Measurements from ENCODE around the gene XAF1.
"Not testable (repeated sequence)": the region's sequence is repeated elsewhere in the genome, so short reads cannot be mapped to it uniquely, and the experiment has no call there.

The XAF1 gene

DNA sequence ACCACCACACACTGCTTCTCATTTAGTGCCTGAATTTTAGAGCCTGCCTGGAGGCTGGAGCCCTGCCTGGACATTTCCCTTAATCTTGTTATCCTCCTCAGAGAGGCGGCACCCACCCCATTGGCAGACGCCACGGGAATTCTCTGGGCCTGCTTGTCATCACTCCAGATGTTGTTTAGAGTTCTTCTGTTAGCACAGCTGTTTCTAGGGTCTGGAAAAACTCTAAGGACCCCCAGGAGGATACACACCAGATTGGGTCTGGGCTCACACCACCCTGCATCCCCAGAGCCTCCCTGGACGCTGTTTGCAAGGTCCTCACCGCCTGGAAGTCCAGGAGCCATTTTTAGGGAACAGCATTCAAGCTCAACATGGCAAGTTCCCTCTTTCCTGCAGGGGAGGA is 565 bp upstream of the XAF1 start:
- no peak for DNase-seq

DNA sequence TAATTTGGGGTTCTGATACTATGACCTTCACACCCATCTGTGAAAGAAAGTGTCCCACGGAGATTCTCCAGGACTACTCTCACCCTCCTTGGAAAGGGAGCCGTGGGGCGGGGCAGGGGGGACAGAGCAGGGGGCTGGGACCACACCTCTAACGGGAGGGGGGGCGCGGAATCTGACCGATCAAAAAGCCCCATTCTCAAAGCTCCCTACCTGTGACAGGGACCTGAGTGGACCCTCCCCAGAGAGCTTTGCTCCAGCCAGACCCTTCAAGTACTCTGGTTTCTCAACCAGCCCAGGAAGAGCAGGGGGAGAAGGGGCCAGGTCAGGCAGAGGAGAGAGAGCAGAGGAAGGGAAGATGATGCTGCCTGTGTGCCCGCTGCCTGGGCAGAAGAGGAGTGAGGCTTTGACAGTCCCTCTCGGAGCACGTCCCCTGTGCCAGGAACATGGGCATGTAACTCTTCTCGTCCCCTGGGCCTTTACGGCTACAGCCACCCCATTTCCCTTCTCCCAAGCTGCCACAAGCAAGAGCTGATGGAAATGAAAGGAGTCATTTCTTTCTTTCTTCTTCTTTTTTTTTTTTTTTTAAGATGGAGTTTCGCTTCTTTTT is 682 bp downstream of the XAF1 start:
- no peak for DNase-seq

DNA sequence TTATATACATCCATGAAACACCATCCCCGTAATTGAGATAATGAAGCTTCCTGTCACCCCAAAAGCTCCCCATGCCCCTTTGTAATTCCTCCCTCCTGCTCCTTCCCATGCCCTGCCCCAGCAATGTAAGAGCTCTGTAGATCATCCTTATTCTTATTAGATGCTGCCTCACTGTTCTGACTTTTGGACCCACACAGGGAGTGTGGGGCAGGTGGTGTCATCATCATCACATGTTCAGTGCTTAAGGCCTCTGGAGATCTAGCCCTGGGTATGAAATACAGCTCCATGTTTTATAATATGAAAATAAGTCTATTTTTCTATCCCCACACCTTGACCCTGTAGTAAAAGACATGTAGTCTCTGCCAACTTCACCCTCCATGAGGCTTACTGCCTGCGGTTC is 1.9 kb downstream of the XAF1 start:
- no peak for DNase-seq

DNA sequence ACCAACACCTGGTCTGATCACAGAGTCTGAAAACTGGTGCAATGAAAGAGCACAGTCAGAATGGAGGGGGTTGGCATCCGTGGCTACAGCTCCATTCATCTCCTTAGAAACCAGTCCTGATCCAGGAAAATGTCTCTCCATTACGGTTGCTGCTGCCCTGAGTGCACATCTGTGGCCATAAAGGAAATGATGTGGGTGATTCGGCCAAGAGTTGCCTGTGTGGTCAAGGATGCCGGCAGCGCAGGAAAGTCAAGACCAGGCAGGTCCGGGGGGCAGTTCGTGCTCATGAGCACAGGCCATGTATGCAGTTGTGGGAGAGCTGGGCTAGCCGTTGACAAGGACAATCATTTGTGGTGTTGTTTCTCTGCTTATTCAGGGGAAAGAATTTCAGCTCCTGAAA is 5.9 kb downstream of the XAF1 start:
- DNase-seq, result no peak

DNA sequence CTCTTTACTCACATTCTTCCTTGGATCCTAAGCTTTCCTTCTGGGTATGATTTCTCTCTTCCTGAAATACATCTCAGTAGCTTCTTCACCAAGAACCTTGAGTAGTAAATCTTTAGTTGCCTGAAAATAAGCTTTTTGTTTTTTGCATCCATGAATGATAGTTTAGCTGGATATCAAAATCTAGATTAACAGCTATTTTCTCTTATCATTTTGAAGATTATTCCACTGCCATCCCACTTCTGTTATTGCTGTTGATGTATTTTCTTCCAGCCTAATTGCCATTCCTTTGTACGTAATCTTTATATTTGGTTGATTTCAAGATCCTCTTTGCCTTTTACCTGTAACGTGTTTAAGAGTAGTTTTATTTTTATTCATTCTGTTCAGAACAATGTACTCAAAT is 12.6 kb downstream of the XAF1 start:
- DNase-seq, result no peak

DNA sequence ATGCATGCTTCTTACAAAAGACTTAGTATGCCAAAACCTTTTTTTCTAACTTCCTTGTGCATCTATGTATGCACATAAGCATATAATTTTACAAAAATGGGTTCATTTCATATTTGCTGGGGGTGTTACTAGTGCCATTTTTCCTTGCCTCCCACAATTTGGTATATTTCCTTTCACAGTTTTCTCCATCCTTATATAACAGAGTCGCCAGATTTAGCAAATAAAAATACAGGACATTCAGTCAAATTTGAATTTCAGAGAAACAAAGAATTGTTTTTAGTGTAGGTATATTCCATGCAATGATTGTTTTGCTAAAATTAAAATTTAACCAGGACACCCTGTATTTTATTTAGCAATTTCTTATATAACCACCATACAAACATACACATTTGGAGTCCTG is 16.2 kb downstream of the XAF1 start:
- DNase-seq, result no peak

DNA sequence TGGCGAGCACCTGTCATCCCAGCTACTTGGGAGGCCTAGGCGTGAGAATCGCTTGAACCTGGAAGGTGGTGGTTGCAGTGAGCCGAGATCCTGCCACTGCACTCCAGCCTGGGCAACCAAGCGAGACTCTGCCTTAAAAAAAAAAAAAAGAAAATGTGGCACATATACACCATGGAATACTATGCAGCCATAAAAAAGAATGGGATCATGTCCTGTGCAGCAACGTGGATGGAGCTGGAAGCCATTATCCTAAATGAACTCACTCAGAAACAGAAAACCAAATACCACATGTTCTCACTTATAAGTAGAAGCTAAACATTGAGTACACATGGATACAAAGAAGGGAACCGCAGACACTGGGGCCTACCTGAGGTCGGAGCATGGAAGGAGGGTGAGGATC is 19.1 kb downstream of the XAF1 start:
- not testable (repeated sequence) for DNase-seq

DNA sequence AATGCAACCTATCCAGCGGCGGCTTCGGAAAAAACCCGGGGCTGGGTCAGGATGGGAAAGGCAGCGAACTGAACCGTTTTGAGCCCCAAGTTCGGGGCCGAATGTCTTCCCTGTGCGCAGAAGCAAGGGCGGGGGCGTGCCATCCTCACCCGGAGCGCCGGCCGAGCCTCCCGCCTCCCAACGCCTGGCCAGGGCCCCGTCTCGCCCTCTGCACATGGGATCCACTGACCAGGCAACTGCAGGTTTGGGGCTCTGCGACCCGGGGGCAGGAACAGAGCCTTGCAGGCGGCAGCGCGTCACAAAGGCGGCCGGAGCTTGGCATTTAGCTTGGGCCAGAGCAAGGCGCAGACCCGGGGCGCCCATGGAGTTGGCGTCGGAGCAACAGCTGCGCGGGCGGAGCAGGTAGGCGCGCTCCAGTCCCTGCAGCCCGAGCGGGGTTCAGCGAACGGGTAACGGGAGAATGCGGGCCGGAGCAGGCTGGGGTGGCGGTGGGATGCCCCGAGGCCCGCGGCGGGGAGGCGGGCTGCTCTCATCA is 20.1 kb downstream of the XAF1 start, which contains the start of gene FBXO39:
FBXO39 (plus strand) TSS at position 345 of the 535 bp plus-strand sequence. CDS start 3,654 bp downstream, outside the sequence.
- no peak for DNase-seq

DNA sequence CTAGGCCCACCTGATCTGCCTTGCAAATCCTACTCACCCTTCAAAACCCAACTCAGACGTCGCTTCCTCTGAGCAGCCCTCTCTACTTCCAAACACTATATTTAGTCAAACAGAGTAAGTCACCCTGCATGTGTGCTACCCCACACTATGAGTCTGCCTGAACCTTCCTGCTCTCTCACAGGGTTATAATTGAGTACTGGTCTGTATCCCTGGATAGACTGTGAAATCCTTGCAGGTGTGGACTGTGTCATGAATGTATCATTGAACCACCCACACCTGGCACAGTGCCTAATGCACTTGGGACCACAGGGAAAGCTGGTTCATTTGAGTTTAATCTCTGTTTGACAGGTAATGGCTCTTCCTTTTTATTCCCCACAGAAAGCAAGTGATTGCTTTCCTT is 23.6 kb downstream of the XAF1 start:
- no peak for DNase-seq

DNA sequence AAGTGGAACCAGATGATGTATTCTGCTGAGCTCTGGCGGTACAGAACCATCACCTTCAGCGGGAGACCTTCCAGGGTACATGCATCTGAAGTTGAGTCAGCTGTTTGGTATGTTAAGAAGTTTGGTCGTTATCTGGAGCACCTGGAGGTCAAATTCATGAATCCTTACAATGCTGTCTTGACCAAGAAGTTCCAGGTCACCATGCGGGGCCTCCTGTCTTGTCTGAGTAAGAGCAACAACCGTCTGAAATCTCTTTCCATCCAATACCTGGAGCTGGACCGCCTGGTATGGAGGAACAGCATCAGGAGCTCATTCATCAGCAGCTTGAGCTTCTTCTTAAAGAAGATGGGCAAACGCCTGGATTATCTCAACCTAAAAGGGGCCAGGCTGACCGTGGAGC is 24.2 kb downstream of the XAF1 start:
- no peak for DNase-seq

DNA sequence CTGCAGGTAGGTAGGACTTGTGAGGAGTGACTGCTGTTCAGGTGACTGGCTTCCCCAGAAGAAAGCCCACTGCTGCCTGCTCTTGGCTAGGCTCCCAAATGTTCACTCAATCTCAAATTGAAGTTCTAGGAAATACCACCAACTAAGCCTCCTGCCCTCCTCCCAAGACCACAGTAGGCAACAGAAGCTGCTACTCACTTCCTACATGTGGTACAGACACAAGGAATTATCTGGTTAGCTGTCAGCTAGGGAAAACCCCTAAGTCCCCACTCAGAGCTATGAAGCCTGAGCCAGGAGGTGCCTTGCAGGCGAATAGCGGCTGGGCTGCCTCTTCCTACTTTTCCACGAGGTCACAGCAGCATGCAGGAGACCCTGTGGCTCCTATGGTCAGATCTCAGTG is 25.0 kb downstream of the XAF1 start:
- DNase-seq, result no peak

DNA sequence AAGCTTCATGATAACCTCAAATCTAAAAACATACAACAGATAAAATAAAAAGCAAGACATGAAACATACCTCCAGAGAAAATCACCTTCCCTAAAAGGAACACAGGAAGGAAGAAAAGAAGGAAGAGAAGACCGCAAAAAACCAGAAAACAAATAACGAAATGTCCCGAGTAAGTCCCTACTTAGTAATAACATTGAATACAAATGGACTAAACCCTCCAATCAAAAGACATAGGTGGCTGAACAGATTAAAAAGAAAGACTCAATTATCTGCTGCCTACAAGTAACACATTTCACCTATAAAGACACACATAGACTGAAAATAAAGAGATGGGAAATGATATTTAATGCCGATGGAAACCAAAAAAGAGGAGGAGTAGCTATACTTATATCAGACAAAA is 26.4 kb downstream of the XAF1 start:
- DNase-seq, result no peak

DNA sequence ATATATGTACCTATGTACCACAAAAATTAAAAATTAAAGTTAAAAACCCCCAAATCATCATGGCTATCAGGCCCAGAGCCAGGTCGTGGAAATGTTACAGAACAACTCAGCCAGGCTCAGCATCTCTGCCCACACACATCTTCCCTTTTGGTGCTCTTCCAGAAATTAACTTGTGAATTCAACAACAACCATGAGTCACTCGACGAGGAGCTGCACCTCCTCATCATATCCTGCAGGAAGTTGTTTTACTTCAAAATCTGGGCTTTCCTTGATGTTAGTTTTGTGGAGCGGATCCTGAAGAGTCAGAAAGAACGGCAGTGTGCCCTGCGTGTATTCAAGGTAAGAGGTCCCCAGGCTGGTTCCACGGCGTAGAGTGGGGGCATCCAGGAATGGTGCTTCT is 30.8 kb downstream of the XAF1 start:
- no peak for DNase-seq

DNA sequence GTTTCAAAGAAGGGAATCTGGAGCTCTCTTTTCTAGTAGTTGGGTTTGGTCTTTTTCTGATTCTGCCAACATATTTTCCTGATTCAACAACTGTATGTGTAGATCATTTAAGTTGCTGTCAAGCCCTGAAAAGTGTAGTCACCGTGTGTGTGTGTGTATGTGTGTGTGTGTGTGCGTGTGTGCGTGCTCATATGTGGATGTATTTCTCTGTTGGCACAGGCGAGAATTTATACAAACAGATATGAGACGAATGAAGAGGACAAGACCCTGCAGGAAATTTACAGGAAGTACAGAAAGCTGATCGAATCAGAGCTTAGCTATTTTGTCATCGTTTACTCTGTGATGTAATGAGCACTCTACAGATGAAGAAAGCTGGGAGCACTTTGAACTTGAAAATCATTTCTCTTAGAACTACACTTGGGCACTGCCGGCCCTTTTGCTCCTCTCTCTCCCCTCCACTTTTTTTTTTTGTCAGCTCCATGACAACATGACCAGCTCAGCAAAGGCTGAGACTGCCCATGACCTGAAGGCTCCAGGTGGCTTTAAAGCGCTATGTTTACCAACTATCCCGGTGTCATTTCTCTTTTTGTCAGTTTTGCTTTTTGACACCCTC is 31.3 kb downstream of the XAF1 start:
- no peak for DNase-seq

DNA sequence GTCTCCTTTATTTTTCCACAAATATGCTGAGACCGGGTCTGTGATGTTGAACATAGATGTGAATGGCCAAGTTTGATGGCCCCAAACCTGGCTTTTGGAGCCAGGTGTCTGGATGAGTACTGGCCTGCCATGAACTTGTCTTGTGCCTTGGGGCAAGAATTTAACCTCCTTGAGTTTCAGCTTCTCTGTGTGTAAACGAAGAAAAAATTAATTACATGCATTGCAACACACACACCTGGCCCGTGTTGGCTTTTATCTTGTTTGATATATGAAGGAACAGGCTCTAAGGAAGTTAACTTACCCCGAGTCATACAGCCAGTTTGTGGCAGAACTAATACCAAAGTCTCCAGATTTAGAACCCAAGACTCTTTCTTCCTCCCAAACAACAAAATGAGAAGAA is 33.3 kb downstream of the XAF1 start:
- no peak for DNase-seq

DNA sequence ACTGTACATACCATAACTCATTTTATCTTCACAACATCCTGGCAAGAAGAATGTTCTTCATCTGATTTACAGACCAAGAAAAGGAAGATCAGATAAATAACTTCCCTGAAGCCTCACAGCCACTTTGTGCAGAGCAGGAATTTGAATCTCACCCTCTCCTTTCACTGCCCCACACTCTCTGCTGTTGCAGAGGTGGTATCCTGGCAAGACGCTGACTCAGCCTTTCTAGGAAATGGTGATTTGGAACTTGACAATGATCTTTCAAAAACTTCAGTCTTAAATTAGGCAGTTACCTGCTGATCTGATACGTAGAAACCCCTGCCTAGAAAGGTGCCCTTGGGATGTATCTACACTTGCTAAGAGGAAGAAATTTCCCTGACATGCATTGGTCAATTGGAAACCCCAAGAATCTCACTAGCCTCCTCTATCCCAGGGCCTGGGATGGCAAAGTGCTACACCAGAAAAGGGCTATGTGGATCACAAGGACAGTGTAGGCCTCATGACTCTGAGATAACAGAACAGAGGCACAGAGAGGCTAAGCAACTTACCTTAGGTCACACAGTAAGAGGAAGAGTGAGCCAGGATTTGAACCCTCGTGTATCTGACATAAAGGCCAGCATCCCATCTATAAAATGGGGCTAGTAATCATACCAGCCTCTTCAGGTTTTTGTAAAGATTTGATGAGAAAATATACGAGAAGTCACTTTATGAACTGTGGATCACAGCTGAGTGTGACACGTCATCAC is 38.1 kb downstream of the XAF1 start:
- no peak for DNase-seq

DNA sequence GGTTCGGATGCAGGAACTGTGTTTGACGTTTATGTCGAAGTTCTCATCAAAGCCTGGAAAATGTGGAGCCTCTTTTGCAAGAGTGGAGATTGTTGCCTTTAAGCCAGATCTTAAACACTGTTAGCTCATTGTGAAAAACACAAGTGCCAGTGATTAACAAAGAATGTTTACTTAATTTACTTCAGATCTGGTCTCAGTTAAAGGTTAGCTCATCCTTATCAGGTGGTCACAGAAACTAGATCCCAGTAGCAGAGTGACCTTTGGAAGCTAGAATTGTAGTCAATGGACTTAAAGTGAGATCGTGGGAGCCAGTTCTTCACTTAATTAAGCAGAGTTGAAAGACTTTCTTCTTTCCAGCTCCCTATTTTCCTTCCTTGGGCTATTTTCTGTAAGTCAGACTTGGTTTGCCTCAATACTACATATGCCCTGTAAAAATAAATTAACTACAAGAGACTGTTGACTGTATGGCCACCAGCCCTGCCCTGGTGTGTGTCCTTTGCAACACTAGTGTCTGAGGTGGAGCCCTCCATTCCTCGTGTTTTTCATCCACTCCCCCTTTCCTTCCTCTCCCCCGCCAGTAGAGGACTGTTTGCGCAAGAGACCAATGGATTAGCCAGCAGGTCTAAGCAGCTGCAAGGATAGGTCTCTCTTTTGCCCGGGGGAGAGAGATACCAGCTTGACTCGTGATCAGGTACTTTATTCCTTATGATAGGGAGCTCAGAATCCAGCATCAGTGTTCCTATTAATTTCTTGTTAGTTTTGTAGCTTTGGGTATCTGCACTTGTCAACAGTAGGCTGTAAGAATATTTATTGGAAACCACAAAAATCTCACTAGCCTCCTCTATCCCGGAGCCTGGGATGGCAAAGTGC is 40.4 kb downstream of the XAF1 start:
- no peak for DNase-seq

DNA sequence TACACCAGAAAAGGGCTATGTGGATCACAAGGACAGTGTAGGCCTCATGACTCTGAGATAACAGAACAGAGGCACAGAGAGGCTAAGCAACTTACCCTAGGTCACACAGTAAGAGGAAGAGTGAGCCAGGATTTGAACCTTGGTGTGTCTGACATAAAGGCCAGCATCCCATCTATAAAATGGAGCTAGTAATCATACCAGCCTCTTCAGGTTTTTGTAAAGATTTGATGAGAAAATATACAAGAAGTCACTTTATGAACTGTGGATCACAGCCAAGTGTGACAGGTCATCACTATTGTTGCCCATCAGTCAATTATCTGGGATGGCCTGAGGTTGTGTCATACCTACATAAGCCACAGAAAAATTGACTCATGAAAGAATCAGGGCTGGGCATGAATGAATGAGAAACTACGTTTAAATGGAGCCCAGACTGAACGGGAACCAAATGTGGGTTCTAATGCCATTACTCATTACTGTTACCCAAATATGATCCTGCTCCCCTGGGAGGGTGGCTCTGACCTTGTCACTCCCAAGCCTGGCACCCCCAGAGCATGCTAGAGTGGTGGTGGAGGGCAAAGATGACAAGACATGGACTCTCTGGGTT is 41.1 kb downstream of the XAF1 start:
- DNase-seq, result no peak

DNA sequence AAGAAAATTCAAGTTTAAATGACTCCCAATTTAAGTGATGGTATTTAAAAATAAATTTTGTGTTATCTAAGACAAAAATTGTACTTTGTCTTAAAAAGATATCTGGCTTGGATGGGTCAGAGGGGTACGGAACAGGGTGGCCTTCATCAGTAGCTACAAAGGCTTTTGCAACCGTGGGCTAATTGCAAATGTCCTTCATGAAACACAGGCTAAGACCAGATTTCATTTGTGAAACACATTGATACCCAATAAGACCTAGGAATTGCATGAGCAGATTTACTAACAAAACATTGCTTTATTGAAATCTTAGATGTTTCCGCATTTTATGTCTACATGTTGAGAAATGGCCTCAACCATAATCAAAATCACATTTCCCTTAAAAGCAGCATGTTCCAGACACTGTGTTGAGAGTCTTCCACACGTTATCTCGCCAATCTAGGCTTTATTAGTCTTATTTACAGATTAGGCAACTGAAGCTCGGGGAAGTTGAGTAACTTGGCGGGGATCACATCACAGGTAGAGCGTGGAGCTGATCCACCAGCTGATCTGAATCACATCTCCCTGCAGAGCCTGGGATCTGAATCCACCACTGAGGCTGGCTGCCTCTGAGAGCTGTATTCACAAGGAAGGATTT is 42.0 kb downstream of the XAF1 start:
- DNase-seq, result no peak

DNA sequence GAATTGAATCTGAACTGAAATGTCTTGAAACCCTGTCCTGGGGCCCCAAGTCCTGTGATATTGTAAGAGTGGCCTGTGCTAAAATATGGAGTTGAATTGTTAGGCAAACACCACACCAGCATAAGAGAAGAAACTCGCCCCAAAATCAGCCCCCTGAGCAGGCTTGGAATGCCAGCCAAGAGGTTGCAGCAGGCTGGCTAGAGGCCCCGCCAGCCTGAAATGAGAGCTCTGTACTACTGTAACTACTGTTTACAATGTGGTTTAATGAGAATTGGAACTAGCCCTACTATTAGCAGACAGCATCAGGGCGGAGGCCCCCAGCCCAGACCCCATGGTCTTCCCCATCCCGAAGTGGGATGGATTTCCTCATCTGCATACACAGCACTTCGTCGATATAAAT is 43.9 kb downstream of the XAF1 start:
- no peak for DNase-seq

DNA sequence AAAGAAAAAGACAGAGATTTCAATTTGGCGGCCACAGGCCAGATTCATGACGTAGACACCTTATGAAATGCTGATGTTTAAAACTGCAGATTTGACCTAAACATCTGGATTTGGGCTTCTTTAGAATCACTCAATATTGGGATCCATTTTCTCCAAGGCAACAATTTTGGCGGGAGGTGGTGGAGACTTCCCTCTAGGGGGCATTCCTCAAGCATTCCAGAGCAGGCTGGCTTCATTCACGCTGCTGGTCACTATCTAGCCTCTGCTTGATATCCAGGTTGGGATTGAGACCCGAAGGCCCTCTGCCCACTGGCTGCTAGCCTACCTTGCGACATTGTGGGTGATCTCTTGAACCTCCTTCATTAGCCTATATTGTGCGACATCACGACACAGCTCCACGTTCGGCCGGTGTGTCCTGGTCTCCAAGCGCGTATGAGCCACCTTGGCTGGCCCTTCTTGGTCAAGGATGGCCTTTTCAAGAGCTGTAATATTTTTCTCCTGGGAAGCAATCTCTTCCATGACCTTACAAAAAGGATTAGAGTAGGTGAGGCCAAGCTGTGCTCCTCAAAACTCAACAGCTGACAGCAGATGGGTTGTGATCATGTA is 44.7 kb downstream of the XAF1 start:
- no peak for DNase-seq

DNA sequence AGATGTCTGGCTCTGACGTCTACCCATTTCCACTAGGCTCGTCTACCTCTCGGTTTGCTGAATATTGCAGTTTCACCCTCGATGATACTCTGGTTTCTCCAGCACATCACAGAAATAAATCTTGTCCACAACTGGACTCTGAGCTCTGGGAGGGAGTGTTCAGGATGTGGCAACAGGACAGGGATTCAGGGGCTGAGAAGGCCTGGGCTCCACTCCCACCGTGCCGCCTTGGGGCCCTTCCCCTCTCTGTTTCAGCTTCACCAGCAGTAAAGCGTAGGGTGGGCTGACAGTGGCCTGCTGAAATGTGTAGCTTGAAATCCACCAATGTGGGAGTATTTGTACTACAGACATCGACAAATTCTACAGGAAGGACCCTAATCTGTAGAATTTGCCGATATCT is 55.7 kb downstream of the XAF1 start:
- no peak for DNase-seq

All from GDM1 (cell line).